GM18951 (cell line): ENCODE results near the gene PPP2R5B.

Experiments used
- POLR2A ChIP-seq: IDR thresholded peaks from 4 replicates; pipeline ENCODE4 v1.6.1; 2011; ENCODE audit warnings: mild to moderate bottlenecking; ENCODE audit not compliant: insufficient read length, insufficient read depth; ENCODE audit errors: extremely low read depth
- in situ Hi-C: fragments of 300-500 bp; cut with MboI; formaldehyde crosslinking; loops from one replicate; pipeline ENCODE4 v1.12.0; 2022; ENCODE audit warnings: low sequenced_read_pairs, mixed read lengths, inconsistent platforms; ENCODE audit not compliant: unreplicated experiment

Gene PPP2R5B

DNA sequence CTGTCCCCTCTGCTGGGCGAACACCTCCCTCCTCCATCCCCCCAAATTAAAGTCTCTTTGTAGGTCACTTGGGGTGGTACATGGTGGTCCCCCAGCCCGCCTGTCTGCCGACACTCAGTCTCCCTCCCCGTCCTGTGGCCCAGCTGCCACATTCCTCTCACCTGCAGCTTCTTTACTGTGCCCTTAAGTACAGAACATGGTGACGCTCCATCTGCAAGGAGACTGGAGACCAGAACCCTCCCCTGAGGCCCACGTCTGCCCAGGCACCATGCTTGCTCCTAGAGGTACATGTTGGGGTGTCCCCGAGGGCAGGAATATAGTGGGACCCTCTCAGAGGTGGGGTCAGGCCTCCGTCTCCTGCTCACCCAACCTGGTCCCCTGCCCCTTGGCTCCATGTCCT is 40.5 kb upstream of the PPP2R5B start:
- TF ChIP-seq POLR2A = no peak
- in situ Hi-C loops = no loop called here

DNA sequence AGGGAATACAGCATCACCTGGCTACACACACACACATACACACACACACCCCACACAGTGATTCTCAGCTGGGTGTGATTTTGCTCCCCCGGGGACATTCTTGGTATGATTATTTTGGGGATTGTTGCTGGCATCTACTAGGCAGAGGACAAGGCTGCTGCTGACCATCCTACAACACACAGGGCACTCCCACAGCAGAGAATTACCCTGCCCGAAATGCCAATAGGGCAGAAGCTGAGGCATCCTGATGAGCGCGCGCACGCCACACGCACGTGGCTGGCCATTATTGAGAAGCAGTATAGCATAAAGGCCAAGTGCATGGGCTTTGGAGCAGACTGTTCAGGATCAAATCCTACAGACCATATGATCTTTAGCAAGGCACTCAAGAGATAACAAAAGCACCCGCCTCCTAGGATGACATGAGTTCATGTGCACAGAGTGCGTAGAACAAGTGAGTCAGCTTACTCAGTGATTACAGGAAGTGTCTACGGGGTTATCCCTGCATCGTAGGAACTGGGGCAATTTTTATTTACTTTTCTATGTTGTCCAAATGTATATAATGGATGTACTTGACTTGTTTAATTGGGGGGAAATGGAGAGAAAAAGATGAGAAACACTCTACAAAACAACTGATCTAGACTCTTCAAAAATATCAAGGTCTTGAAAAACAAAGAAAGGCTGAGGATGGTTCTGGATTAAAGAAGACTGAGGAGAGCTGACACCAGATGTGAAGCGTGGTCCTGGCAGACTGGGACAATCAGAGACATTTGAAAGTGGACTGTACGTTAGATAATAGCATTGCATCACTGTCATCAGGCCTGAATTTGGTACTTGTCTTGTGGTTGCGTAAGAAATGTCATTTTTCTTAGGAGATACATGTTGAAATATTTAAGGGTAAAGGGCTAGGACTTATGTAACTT is 38.9 kb upstream of the PPP2R5B start:
- TF ChIP-seq POLR2A = no peak
- in situ Hi-C loops = no loop called here

DNA sequence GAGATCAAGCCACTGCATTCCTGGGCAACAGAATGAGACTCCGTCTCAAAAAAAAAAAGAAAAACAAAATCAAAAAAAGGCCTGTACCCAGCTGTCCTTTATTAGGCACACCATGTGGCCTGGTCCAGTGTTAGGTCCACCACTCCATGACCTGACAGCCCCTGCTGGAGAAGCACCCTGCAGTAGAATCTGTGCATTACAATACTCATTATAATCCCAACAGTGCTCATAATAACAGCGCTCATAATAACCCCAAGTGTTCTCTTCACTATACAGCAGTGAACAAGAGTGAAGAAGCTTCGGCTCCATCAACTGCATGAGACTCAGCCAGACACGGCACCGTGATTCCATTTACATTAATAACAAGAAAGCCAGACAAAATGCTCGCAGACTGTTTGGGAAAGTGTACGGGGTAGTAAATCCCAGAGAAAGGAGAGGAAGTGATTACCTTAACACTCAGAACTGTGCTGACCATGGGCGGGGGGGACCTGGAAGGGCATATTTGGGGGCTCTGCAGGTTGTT is 37.2 kb upstream of the PPP2R5B start:
- in situ Hi-C loops = no loop called here
- no peak for TF ChIP-seq POLR2A

DNA sequence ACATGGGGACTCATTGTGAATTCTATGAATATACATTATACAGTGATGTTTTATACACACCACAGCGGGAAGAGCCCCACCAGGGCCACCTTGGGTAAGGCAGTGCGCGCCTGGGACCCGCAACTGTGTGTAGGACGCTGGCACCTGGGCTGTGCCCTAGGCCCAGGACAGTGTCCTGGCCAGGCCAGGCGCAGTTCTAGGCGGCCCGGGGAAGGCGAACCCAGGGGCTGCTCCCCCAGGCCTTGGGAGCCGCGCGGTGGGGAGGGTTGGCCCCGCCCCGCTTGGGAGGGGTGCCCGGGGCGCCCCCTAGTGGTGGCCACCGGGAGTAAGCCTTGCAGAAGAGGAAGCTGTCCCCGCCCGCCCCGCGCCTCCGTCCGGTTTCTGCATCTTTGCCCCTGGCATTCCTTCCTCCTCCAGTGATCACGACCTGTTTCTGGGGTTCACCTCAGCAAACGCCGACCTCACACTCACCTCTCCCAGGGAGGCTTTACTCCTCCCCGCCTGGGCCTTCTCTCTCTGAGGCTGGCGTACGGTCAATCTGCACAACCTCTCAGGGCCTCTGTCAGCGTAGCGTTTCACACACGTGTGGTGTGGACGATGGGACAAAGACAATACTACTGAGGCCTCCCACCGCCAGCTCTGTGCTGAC is 36.6 kb upstream of the PPP2R5B start:
- no peak for TF ChIP-seq POLR2A
- in situ Hi-C loops = no loop called here

- TF ChIP-seq POLR2A = no peak
- in situ Hi-C loops = no loop called here
These were observed 36.1 kb upstream of the PPP2R5B start for GRCh38 chr11:64888406-64888728.

DNA sequence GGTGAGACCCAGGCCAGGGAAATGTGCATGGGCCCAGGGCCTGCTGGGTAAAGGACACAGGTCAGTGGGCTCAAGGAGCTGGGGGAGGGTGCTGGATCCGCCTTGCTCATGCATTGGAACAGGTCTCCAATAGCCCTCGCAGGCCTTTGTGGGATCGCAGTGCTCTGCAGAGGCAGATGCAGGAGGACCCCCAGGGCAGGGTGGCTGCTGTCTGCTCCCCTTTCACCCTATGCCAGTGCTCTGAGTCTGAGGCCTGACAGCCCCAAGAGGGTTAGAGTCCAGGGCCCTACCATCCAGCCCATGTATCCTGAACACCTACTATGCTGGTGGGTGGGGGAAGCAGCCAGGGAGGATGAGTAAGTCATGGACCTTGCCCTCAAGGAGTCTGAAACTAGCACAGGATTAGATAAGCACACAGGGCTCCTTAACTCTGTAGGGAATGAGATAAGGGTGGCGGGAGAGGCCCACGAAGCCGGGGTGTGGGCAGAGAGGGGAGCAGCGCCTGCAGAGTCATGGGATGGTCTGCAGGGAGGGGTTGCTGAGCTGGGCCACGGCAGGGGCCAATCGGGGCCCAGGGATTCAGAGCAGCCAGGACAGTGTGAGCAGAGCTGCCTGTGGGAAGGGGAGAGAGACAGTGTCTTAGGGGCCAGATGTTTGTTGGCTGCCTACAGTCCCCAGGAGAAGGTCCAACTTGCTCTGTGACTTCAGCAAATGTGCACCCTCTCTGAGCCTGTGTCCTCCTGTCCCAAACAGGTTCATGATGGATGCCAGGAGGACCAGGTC is 35.6 kb upstream of the PPP2R5B start:
- in situ Hi-C loops = no loop called here
- no peak for TF ChIP-seq POLR2A

GRCh38 chr11:64890522-64890939 is 34.0 kb upstream of the PPP2R5B start:
- no peak for TF ChIP-seq POLR2A
- in situ Hi-C loops = loop anchor here (5.0 kb wide), 1 partner anchor 43 kb away; no protein-coding TSS in a partner anchor

- no peak for TF ChIP-seq POLR2A
- in situ Hi-C loops = loop anchor here (5.0 kb wide), 1 partner anchor 44 kb away; no protein-coding TSS in a partner anchor
These were observed 33.2 kb upstream of the PPP2R5B start for GRCh38 chr11:64891215-64891848.

- in situ Hi-C loops = loop anchor here (5.0 kb wide), 1 partner anchor 45 kb away; no protein-coding TSS in a partner anchor
- TF ChIP-seq POLR2A = no peak
These were observed 32.6 kb upstream of the PPP2R5B start for GRCh38 chr11:64891880-64892279.

DNA sequence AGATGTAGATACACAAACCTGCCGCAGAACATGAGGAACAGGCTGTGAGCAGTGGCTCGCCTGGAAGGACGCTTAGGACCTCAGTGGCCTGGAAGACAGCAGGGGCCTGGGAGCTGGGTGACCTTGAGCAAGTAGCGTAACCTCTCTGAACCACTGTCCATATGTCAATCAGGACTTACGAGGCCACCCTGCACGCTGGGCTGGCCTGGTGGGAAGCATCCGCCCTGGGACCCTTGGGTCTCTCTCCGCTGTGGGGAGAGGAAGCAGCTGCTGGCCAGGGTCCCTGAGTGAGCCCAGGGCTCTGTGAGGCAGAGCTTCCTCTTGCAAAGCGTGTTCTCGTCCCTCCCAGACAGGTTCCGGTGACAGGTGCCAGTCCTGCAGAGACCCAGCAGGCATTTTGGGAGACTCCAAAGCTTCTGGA is 32.1 kb upstream of the PPP2R5B start:
- no peak for TF ChIP-seq POLR2A
- in situ Hi-C loops = loop anchor here (5.0 kb wide), 1 partner anchor 45 kb away; no protein-coding TSS in a partner anchor

DNA sequence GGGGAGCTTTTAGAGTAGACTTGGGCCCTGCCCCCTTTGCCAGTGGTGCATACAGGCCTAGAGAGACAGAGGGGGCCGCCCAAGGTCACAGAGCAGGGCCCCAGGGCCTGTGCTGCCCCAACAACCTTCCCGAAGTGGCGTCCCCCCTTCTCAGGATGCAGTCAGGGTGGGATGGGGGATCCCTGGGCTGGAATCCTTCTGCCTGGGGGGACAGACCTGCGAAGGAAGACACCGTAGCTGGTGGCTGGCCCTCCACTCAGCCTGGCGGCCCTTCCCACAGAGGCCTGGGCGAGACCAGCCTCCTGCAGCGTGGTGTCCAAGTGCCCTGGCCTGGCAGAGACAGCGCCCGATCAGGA is 31.7 kb upstream of the PPP2R5B start:
- in situ Hi-C loops = loop anchor here (5.0 kb wide), 1 partner anchor 46 kb away; no protein-coding TSS in a partner anchor

DNA sequence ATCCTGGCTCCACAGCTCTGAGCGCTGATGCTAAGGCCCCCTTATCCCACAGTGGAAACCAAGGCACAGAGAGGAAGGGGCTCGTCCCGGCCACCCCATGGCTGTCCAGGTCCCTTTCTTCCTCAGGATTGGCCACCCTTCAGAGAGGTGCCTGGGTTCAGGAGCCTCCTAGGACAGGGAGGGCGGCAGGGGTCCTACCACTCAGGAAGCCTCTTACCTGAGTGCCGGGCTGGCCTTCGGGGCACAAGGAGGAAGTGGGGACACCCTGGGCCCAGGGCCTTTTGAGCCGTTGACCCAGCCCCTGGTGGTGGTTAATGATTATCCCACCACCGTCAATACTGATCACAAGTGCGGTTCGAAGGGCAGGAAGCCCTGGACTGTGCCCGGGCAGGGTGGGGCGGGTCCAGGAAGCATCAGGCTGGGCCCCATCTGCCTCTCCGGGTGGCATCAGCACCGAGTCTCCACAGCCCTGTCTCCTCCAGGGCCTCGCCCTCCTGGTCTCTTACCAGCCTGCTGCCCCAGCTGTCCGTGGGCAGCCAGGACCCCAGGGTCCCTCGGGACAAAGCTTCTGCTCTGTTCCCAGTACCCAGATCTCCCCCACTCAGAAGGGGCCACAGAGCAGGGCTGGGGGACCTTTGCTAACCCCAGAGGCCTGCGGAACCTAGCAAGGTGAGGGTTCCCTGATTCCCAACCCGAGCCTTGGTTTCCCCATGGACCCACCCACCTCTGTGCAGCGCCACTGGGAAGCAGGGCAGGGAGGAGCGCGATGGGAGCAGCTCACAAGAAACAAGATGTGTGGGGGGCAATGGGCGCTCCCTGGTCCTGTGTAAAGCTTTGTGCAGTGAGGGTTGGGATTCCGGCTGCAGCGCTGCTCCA is 31.1 kb upstream of the PPP2R5B start:
- peak; percentile 47 for TF ChIP-seq POLR2A
- in situ Hi-C loops = loop anchor here (5.0 kb wide), 1 partner anchor 46 kb away; no protein-coding TSS in a partner anchor

More for the DNA sequence above, 31.7 kb upstream of the PPP2R5B start:
- TF ChIP-seq POLR2A = no peak
